B cell (primary cell): ENCODE data around the gene HMGN4.

Experiments used
- EZH2 ChIP-seq: IDR thresholded peaks from 2 replicates; pipeline ENCODE4 v1.6.1; 2012; ENCODE audit warnings: borderline replicate concordance, low read depth, mild to moderate bottlenecking, moderate library complexity, low read length; ENCODE audit not compliant: insufficient read depth, poor library complexity, severe bottlenecking
- TF ChIP-seq, protein P1 (sequence below): fragments of 200-600 bp; IDR thresholded peaks from one replicate; pipeline ENCODE4 v1.8.0; 2022; ENCODE audit warnings: antibody characterized with exemption, mild to moderate bottlenecking

- TF ChIP-seq, protein P1, sequence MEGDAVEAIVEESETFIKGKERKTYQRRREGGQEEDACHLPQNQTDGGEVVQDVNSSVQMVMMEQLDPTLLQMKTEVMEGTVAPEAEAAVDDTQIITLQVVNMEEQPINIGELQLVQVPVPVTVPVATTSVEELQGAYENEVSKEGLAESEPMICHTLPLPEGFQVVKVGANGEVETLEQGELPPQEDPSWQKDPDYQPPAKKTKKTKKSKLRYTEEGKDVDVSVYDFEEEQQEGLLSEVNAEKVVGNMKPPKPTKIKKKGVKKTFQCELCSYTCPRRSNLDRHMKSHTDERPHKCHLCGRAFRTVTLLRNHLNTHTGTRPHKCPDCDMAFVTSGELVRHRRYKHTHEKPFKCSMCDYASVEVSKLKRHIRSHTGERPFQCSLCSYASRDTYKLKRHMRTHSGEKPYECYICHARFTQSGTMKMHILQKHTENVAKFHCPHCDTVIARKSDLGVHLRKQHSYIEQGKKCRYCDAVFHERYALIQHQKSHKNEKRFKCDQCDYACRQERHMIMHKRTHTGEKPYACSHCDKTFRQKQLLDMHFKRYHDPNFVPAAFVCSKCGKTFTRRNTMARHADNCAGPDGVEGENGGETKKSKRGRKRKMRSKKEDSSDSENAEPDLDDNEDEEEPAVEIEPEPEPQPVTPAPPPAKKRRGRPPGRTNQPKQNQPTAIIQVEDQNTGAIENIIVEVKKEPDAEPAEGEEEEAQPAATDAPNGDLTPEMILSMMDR, result no peak
- TF ChIP-seq EZH2, result no peak
Measured at GRCh38 chr6:26520237-26520849, 17.8 kb upstream of the HMGN4 start.
